Breast epithelium (tissue), 3 donors: ENCODE measurements around the gene XG.

Experiments
- CTCF ChIP-seq, 3 donors: fragments of 450-650 bp; IDR thresholded peaks; one replicate each; pipeline ENCODE4 v1.5.1; 2016 to 2017; ENCODE audit warnings: antibody characterized with exemption in 3 of 3, mild to moderate bottlenecking in 3 of 3, moderate library complexity in 3 of 3
- POLR2A ChIP-seq: fragments of 450-650 bp; IDR thresholded peaks from one replicate; pipeline ENCODE4 v1.6.1; 2016; ENCODE audit warnings: antibody characterized with exemption, mild to moderate bottlenecking, moderate library complexity
- POLR2AphosphoS5 ChIP-seq, 3 donors: sonication (generic); formaldehyde crosslinking; IDR thresholded peaks; one replicate each; pipeline ENCODE4 v1.6.1; 2017; ENCODE audit warnings: antibody characterized with exemption in 3 of 3

GRCh38 chrX:2781226-2781571 is 29.4 kb downstream of the XG start:
- TF ChIP-seq POLR2AphosphoS5 (IDR thresholded peaks at IDR 0.05) (no peak), CTCF (IDR thresholded peaks at IDR 0.05) (no peak), POLR2A (no peak)
